Mesenchymal stem cell (in vitro differentiated cells and primary cell): ENCODE results near the gene FAM81B.

Source experiments
- DNase-seq: peaks from one replicate; pipeline ENCODE4 v3.0.0-alpha.2; 2013
- H2AFZ ChIP-seq: one replicate; pipeline ENCODE4 v1.6.1; 2013; ENCODE audit warnings: low read depth, mild to moderate bottlenecking, control low read depth, inconsistent platforms, low read length, moderate library complexity
- H2AK5ac ChIP-seq: 2 replicates; pipeline ENCODE4 v1.6.1; 2013; ENCODE audit warnings: low read length, moderate library complexity, mild to moderate bottlenecking, inconsistent platforms; ENCODE audit not compliant: severe bottlenecking
- H2BK120ac ChIP-seq: one replicate; pipeline ENCODE4 v1.6.1; 2013; ENCODE audit warnings: low read depth, mild to moderate bottlenecking, inconsistent platforms, low read length, moderate library complexity
- H2BK12ac ChIP-seq, 2 experiments: one replicate each; pipeline ENCODE4 v1.6.1; 2013; ENCODE audit warnings: inconsistent platforms in 2 of 2, low read length in 2 of 2, mild to moderate bottlenecking in 2 of 2, moderate library complexity in 2 of 2, control low read depth in 1 of 2
- H2BK15ac ChIP-seq: one replicate; pipeline ENCODE4 v1.6.1; 2013; ENCODE audit warnings: mild to moderate bottlenecking, low read depth, inconsistent platforms; ENCODE audit not compliant: poor library complexity, severe bottlenecking
- H2BK5ac ChIP-seq: 2 replicates; pipeline ENCODE4 v1.6.1; 2013; ENCODE audit warnings: low read depth, mild to moderate bottlenecking, low read length, control low read depth, inconsistent platforms; ENCODE audit not compliant: poor library complexity, severe bottlenecking
- H3K14ac ChIP-seq, 2 experiments: one replicate each; pipeline ENCODE4 v1.6.1; 2013; ENCODE audit warnings: inconsistent platforms in 2 of 2, low read length in 2 of 2, control low read depth in 1 of 2, mild to moderate bottlenecking in 1 of 2, moderate library complexity in 1 of 2
- H3K18ac ChIP-seq, 2 experiments: one replicate each; pipeline ENCODE4 v1.6.1; 2013; ENCODE audit warnings: inconsistent platforms in 2 of 2, low read length in 2 of 2, control low read depth in 1 of 2, low read depth in 1 of 2, mild to moderate bottlenecking in 1 of 2
- H3K23ac ChIP-seq, 2 experiments: one replicate each; pipeline ENCODE4 v1.6.1; 2013; ENCODE audit warnings: inconsistent platforms in 2 of 2, low read length in 2 of 2, mild to moderate bottlenecking in 2 of 2, moderate library complexity in 2 of 2, control low read depth in 1 of 2
- H3K27ac ChIP-seq: 2 replicates; pipeline ENCODE4 v1.5.1; 2013; ENCODE audit warnings: mild to moderate bottlenecking, moderate library complexity, low read length, control low read depth, inconsistent platforms; ENCODE audit not compliant: poor library complexity, severe bottlenecking
- H3K27me3 ChIP-seq, 2 experiments: 2 replicates each; pipeline versions ENCODE4 v1.6.1 to v1.7.0; 2013; ENCODE audit warnings: low read length in 2 of 2, mild to moderate bottlenecking in 2 of 2, moderate library complexity in 2 of 2, control low read depth in 1 of 2, inconsistent platforms in 1 of 2; ENCODE audit not compliant: control insufficient read depth in 1 of 2, insufficient read depth in 1 of 2
- H3K36me3 ChIP-seq, 2 experiments: 2 replicates each; pipeline versions ENCODE4 v1.6.1 to v1.7.0; 2013; ENCODE audit warnings: low read length in 2 of 2, control low read depth in 1 of 2, inconsistent platforms in 1 of 2, low read depth in 1 of 2, mild to moderate bottlenecking in 1 of 2; ENCODE audit not compliant: insufficient read depth in 2 of 2, control insufficient read depth in 1 of 2
- H3K4ac ChIP-seq, 2 experiments: one replicate each; pipeline ENCODE4 v1.6.1; 2013; ENCODE audit warnings: inconsistent platforms in 2 of 2, low read length in 2 of 2, mild to moderate bottlenecking in 2 of 2, moderate library complexity in 2 of 2, control low read depth in 1 of 2, low read depth in 1 of 2
- H3K4me1 ChIP-seq: 2 replicates; pipeline ENCODE4 v1.6.1; 2013; ENCODE audit warnings: low read depth, low read length, control low read depth; ENCODE audit not compliant: control insufficient read depth, insufficient read depth
- H3K4me2 ChIP-seq: 2 replicates; pipeline ENCODE4 v1.6.1; 2013; ENCODE audit warnings: low read length, mild to moderate bottlenecking, inconsistent platforms; ENCODE audit not compliant: poor library complexity, severe bottlenecking
- H3K4me3 ChIP-seq, 2 experiments: 2 replicates each; pipeline versions ENCODE4 v1.5.1 to v1.7.0; 2013; ENCODE audit warnings: low read length in 2 of 2, mild to moderate bottlenecking in 2 of 2, control low read depth in 1 of 2, low read depth in 1 of 2; ENCODE audit not compliant: insufficient read depth in 1 of 2
- H3K79me1 ChIP-seq: replicated peaks from 2 replicates; pipeline ENCODE4 v1.6.1; 2013; ENCODE audit warnings: mild to moderate bottlenecking, control low read depth, low read length, inconsistent platforms; ENCODE audit not compliant: poor library complexity, severe bottlenecking
- H3K9ac ChIP-seq: 2 replicates; pipeline ENCODE4 v1.7.0; 2013; ENCODE audit warnings: mild to moderate bottlenecking, low read length, moderate library complexity
- H3K9me3 ChIP-seq: 2 replicates; pipeline ENCODE4 v1.7.0; 2013; ENCODE audit warnings: mild to moderate bottlenecking, low read length; ENCODE audit not compliant: control insufficient read depth
- H4K8ac ChIP-seq: one replicate; pipeline ENCODE4 v1.6.1; 2013; ENCODE audit warnings: inconsistent platforms, mild to moderate bottlenecking, low read length, moderate library complexity
- H4K91ac ChIP-seq: one replicate; pipeline ENCODE4 v1.6.1; 2013; ENCODE audit warnings: mild to moderate bottlenecking, low read length, inconsistent platforms
- WGBS: methylation state at CpG from one replicate; pipeline ENCODE4 v1.1.7; 2013; ENCODE audit warnings: mixed read lengths; 5-methylcytosine and 5-hydroxymethylcytosine counted together

Gene FAM81B

GRCh38 chr5:95398989-95399388 is 7.8 kb downstream of the FAM81B start:
- H3K4me3 ChIP-seq, result no peak overlapping the region

GRCh38 chr5:95401626-95402025 is 10.5 kb downstream of the FAM81B start:
- Histone ChIP-seq H3K23ac (no peak overlapping the region), H3K79me1 (no peaks in the 10 kb centered on the region), H2BK120ac (no peak overlapping the region)

More at GRCh38 chr5:95398989-95399388, 7.8 kb downstream of the FAM81B start:
- Histone ChIP-seq H3K36me3 (no peaks in the 10 kb centered on the region), H3K9ac (no peak overlapping the region), H4K91ac (no peak overlapping the region), H3K27ac (no peak overlapping the region), H3K18ac (no peak overlapping the region), H2BK120ac (no peak overlapping the region), H3K14ac (no peak overlapping the region), H2BK12ac (no peak overlapping the region), H4K8ac (no peak overlapping the region), H3K9me3 (no peaks in the 10 kb centered on the region), H2BK15ac (no peak overlapping the region), H3K27me3 (peaks cover 4 to 9% of the 10 kb centered on the region in 2 experiments), H2AK5ac (no peak overlapping the region), H3K4me2 (no peak overlapping the region), H3K23ac (no peak overlapping the region), H2BK5ac (no peak overlapping the region), H3K79me1 (no peaks in the 10 kb centered on the region), H3K4ac (no peak overlapping the region), H2AFZ (no peak overlapping the region), H3K4me1 (no peaks in the 10 kb centered on the region)
- DNase-seq, result no peak
- 80% methylated on average over 1 of the region's 1 CpG for WGBS

GRCh38 chr5:95403996-95404395 is 12.8 kb downstream of the FAM81B start:
- H3K79me1 ChIP-seq, result no peaks in the 10 kb centered on the region
- no peak for DNase-seq
- H3K9ac ChIP-seq, result no peak overlapping the region
- no peaks in the 10 kb centered on the region for H3K36me3 ChIP-seq
- H4K8ac ChIP-seq, result no peak overlapping the region
- no peak overlapping the region for H3K27ac ChIP-seq
- peaks cover 4% of the 10 kb centered on the region for H3K9me3 ChIP-seq
- no peak overlapping the region for H3K18ac ChIP-seq
- H3K4me3 ChIP-seq, result no peak overlapping the region
- H2BK12ac ChIP-seq, result no peak overlapping the region
- no peak overlapping the region for H2BK15ac ChIP-seq
- no peak overlapping the region for H3K14ac ChIP-seq
- WGBS, result 22% methylated on average over 1 of the region's 1 CpG
- H3K4ac ChIP-seq, result no peak overlapping the region
- H3K23ac ChIP-seq, result no peak overlapping the region
- no peaks in the 10 kb centered on the region for H3K4me1 ChIP-seq
- no peak overlapping the region for H3K4me2 ChIP-seq
- H2AK5ac ChIP-seq, result no peak overlapping the region
- H2BK5ac ChIP-seq, result no peak overlapping the region
- H2BK120ac ChIP-seq, result no peak overlapping the region
- H3K27me3 ChIP-seq, result peaks cover 0 to 3% of the 10 kb centered on the region in 2 experiments
- no peak overlapping the region for H2AFZ ChIP-seq
- H4K91ac ChIP-seq, result no peak overlapping the region

More at GRCh38 chr5:95401626-95402025, 10.5 kb downstream of the FAM81B start:
- Histone ChIP-seq H4K91ac (no peak overlapping the region), H4K8ac (no peak overlapping the region), H3K14ac (no peak overlapping the region), H2BK15ac (no peak overlapping the region), H3K4ac (no peak overlapping the region), H2AFZ (no peak overlapping the region), H3K27ac (no peak overlapping the region), H2BK5ac (no peak overlapping the region), H3K4me1 (no peaks in the 10 kb centered on the region), H3K36me3 (no peaks in the 10 kb centered on the region), H3K9ac (no peak overlapping the region), H3K27me3 (peaks cover 0 to 3% of the 10 kb centered on the region in 2 experiments), H2AK5ac (no peak overlapping the region), H3K18ac (no peak overlapping the region), H3K4me3 (no peak overlapping the region), H3K9me3 (peaks cover 4% of the 10 kb centered on the region), H3K4me2 (no peak overlapping the region), H2BK12ac (no peak overlapping the region)
- WGBS, result 79% methylated on average over 2 of the region's 3 CpGs
- DNase-seq, result no peak

- Histone ChIP-seq H3K4me1 (no peaks in the 10 kb centered on the region), H3K36me3 (no peaks in the 10 kb centered on the region), H3K4me3 (no peak overlapping the region), H2BK120ac (no peak overlapping the region), H3K9ac (no peak overlapping the region), H3K18ac (no peak overlapping the region), H2BK15ac (no peak overlapping the region), H3K23ac (no peak overlapping the region), H3K27ac (no peak overlapping the region), H3K79me1 (no peaks in the 10 kb centered on the region), H4K91ac (no peak overlapping the region), H2BK5ac (no peak overlapping the region), H2AFZ (no peak overlapping the region), H4K8ac (no peak overlapping the region), H3K4me2 (no peak overlapping the region), H2BK12ac (no peak overlapping the region), H3K27me3 (no peaks in the 10 kb centered on the region), H3K4ac (no peak overlapping the region), H2AK5ac (no peak overlapping the region), H3K9me3 (peaks cover 4% of the 10 kb centered on the region), H3K14ac (no peak overlapping the region)
- 59% methylated on average over 5 of the region's 5 CpGs for WGBS
- no peak for DNase-seq
Observed at GRCh38 chr5:95406426-95407090, 15.4 kb downstream of the FAM81B start.
